NCI-H2081 (cell line): ENCODE data around the gene RAPGEF4.

Experiments used
- DNase-seq, 2 experiments: peaks; one replicate each; lab custom pipeline; 2025; lab: John Stamatoyannopoulos, UW

The RAPGEF4 gene

DNA sequence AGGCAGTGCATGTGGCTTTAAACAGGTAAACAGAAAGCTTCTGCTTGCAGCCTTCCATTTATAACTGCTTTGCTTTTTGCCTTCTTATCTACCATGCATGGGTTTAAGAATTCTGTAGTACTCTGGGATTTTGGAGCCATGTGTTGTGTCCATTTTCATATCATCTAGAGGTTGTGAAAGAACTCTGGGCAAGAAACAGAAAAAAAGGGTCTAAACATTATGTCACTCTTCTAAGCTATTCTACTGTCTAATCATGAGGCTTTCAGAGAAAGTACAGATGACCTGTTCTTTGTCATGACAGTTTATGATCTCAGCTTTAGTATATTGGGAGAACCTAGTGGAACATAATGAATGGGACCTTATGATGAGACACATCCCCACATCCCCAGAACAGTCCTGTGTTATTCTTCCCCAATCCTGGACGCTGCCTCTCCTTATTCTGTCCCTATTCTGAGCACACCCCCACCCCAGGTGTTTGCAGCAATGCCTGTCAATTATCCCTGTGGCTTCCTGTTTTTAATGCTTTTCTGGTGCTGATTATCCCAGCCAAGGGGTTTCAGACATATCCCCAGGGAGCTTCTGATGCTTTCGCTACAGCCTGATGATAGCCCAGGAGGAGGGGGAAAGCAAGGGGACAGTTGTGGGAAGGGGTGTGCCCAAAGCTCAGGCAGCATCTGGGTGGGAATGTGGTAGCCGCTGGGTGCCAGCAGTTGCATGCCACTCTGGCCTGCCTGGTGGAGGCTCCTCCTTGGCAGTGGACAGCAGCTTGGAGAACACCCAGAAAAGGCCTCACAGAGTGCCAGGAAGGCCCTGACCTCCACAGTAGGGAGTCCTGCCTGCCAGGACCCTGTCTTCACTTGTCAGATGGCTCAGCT, 170.5 kb downstream of the RAPGEF4 start:
- peak; percentile 14 to 62 for DNase-seq

DNA sequence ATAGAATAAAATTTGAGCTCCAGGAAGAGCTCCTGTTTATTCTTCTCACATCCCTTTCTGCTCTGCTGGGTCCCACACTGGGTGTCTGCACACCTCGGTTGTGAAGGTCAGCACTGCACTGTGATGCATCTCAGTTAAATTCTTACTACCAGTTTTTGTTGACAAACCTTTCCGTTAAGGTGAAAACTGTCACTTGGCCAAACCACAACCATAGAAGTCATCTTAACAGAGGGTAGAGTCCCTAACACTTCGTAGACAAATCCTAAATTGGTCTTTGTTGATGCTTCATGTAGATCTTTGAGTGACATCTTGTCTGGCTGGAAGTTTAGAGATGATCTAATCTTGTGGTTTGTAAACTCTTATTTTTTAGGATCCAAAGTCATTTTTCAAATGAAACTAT, 172.6 kb downstream of the RAPGEF4 start:
- DNase-seq = no peak

DNA sequence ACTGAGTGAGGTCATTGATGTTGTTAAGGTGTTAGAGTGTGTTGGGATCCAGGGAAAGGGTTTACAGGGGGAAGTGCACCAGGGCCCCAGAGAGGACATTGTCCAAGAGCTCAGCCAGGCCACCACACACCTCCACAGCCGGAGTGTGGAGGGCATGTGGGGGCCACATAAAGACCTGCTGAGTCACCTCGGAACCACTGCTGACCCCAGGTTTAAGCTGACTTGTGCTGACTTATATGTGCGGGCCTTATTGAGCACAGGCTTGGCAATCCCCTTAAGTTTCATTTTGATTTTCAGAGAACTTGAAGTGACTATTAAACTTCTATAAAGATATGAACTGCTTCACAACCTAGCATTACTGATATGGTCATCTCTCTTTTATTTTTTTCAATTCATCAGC, 173.8 kb downstream of the RAPGEF4 start:
- DNase-seq = no peak

DNA sequence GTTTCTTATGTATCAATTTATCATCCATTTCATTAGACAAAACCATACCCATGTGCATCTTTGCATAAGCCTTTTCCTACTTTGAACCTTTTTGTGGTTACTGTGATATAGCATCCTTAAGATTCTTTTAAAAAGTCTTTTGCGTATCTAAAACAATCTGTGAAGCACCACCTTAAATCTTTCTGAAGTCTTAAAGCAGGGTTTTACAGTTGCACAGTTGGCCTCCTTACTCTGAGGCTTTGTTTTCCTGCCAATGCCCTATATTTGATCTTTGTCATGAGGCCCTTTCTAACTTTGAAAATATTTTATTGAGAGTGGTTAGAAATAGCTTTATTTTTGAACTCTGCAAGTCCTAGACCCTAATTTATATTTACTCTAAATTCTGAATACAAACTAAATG, 176.6 kb downstream of the RAPGEF4 start:
- DNase-seq = no peak

DNA sequence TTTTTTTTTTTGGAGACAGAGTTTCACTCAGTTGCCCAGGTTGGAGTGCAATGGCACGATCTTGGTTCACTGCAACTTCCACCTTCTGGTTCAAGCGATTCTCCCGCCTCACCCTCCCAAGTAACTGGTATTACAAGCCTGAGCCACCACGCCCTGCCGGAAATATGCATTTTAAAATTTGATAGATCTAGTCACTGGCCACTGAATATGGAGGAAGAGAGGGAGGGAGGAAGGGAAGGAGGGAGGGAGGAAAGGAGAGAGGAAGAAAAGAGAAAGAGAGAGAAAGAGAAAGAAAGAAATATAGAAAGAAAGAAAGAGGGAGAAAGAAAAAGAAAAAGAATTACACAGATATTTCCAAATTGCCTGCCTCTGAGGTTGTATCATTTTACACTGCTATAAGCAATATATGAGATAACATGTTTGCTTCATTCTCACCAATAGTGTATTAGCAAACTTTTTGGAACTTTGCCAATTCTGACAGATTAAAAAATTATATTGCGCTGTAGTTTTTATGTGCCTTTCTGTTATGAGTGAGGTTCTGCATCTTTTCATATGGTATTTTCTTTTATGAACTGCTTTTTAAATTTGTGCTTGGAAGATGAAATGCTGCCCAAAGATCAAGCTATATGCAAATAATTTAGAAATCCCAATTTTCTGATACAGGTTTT, 178.8 kb downstream of the RAPGEF4 start:
- no peak for DNase-seq

DNA sequence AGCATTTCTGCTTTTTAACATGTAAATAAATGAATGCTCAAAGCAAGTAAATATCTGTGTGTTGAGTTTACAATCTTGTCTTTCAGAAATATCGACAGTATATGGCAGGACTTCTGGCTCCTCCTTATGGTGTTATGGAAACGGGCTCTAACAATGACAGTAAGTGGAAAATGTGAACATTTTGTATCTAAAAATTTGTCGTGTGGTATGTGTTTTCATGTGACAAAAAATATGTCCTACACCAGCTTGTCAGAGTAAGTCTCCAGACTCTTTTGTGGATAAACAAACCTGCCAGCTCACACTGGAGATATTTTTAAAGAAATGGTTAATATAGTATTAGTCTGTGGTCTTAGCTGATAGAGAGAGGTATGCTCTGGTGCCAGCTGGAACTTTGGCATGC, 182.1 kb downstream of the RAPGEF4 start:
- DNase-seq = no peak

DNA sequence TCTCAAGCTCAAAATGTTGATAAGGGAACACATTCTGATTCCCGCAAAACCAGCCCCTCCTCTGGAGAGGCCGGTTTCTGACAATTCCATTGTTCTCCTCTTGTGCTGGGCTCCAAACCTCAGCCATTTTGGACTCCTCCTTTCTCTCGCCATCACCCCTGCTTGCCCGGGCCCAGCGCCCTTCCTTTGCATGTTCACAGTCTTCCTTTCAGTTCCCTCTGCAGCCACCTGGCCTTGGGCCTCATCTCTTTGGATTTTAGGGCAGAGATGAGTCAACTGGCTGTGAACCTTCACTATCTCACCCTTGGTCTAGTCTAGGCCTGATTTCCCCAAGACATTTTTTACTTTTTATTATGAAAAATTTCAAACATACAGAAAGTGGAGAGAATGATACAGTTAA, 184.1 kb downstream of the RAPGEF4 start:
- DNase-seq = no peak

DNA sequence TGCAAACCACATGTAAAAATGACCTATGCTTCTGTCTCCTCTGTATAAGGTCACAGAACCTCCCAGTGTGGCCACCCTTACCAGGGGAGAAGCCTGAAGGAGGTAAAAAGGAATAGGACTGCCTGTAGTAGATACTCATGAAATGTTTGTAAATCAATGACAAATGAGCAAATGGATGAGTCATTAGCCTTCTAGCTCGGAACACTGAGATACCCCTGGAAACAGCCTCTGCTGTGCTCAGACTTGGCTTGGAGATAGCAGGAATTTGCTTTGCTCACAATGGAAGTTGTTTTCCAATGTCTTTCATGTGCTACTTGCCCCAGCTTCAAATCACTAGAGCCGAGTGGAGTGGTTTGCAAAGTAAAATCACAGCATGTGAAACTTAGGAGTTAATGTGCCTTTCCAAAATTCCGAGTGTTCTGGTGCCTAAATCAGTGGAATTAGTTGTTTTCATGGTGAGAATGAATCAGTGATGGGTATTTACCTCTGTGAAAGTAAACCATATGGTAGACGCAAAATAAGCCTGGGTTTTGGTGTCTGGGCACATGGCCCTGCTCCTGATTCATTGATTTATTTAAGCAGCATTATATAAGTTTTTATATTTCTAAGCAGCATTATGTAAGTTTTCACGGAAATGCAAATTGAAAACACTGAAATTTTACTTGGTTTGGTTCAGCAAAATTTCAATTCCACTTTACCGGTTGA, 186.0 kb downstream of the RAPGEF4 start:
- DNase-seq = no peak

DNA sequence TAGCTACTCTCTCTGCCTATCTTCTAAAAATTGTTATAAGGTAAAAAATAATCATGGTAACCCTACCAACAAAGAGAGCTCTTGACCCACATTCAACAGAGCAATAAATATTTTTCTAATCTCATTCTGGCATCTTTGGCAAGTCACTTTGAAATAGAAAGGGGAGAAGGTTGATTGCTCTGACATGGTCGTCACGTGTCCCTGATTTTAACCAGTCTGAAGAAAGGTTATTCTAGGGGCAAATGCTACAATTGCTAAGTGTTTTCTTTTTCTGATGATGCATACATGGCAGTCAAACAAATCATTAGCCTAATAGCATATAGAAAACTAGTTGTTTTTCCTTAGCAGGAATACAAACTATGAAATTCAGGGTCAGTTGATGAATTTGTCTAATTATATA, 186.7 kb downstream of the RAPGEF4 start:
- no peak for DNase-seq

DNA sequence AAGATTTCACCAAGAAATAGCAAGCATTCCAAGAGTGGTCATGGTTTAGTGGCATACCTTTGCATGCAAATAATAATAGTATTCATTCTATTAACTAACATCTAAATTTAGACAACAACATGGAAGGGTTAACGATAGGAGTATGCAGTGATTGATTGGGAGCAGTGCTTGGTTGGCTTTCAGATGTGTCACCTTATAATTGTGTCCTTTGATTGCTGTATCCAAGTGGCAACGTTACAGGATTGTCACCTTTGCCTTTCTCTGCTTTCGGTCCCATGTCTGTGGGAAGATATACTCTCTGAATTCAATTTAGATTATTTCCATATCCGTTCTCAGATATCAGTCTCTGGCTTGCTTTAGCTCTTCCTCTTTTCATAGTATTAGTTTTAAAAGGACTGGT, 187.2 kb downstream of the RAPGEF4 start:
- DNase-seq = no peak

DNA sequence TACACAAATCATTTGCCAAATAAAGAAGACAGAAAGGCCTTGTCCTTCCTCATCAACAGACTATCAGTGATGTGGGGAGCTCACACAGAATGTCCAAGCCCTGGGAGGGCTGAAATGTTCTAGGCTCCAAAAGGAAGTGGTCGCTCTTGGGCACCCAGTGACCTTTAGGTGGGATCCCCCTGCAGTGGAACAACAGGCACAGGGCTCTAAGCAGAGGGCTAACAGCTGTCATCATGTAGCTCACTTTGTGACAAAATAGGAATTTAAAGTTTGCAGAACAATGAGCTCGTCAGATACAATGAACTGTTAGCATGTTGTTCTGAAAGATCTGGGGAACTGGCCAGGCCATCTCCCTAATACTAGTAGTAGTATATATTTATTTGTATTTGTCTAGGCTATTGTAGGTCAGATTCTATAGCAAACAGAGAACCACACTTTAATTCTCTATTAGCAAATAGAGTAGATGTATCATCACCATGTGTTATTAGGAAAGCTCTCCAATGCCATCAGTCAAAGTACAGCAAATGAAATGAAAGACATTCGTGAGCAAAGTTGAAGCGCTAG, 188.5 kb downstream of the RAPGEF4 start:
- DNase-seq = no peak

DNA sequence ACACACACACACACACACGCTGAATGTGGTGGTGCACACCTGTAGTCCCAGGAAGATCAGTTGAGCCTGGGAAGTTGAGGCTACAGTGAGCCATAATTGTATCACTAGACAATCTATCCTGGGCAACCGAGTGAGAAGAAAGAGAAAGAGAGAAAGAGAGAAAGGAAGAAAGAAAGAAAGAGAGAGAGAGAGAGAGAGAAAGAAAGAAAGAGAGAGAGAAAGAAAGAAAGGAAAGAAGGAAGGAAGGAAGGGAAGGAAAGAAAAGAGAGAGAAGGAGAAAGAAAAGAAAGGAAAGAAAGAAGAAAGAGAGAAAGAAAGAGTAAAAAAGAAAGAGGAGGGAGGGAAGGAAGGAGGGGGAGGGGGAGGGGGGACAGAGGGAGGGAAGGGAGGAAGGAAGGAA, 190.0 kb downstream of the RAPGEF4 start:
- no peak for DNase-seq

DNA sequence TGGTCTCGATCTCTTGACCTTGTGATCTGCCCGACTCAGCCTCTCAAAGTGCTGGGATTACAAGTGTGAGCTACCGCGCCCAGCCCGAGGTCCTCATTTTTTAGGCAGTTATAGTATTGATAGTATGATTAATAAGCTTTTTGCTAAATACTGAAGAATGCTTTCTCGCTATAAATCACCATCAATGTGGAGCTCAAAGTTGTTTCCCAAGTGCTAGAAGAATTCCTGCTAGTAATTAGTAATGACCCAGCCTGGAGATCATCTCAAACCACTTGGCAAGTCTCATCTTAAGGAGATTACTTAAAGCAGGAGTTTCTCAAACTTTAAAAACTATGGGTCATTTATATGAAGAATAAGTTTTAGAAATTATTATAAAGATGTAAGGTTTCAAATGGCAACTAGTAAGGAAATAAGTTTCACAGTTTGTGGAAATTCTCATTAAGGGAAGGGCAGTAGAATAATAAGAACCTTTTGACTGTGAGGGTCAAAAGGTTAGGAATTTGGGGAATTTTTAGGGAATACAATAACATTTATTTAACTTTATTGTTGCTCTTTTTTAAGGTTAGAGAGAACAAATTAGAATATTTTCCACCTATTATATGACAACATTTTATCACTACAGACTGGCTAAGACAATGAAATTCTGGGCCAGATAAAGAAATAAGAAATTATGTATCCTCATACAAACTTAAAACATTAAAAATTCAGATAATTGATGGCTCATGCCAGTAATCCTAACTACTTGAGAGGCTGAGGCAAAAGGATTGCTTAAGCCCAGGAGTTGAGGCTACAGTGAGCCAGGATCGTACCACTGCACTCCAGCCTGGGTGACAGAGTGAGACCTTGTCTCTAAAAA, 191.4 kb downstream of the RAPGEF4 start:
- no peak for DNase-seq

DNA sequence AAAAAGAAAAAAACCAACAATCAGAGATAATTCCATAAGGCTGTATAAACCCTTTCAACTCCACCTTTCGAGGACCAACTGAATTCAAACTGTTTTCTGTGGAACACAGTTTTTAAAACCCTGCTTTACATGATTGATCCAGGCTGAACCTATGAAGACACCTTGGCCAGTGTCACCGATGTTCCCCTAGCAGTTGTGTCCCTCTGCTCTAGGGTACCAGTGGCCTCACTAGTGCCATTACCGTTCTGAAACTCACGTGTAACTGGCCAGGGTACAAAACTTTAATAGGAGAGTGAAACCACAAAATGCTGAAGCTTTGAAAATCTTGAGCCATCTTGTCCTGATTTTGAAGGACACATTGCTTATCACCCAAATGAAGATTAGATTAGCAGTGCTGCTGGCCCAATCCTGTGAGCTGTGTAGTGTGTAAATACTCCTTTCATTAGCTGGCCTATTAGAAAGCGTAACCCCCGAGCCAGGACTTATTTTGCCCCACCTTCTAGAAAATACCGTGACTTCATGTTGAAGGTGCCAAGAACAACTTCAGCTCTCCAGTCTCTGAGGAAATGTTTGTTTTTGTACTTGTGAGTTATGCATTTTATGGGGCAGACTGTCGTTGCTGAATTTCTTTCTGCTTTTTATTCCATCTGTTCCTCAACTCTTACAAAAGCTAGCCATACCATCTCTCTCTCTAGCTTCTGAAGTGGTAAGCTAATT, 192.2 kb downstream of the RAPGEF4 start:
- no peak for DNase-seq

DNA sequence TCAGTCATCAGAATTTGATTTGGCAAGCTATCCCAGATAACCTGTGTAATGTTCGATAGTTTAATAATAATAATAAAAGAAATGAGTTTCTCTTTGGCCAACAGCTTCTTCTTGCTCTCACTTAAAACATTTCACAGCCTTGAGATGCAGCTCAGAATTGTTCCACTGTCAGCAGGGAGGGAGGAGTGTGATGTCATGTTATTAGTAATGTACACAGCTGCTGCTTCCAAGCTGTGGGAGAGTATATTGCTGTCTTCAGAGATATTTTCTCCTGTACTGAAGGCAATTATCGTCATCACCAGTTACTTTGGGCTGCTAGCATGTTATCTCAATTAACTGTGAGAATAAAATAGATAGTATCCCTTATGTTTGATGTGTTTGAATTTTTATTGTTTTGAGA, 193.1 kb downstream of the RAPGEF4 start:
- peak in 1 of 2 experiments; percentile 20 for DNase-seq

DNA sequence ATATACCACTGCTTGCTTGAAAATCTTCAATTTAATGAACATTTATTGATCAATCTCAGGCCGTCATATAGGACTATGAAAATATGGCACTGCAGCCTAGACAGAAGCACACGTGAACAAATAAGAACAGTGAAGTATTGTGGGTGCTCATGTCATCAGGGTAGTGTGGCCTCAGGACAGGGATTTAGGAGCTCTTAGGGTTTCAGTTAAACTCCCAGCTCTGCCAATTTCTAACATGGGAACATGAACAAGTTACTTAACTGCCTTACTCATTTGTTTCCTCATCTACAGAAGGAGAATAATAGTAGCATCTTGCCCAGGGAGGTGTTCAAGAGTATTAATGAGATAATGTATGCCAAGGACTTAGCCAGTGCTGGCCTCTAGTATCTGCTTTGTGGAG, 194.0 kb downstream of the RAPGEF4 start:
- no peak for DNase-seq

DNA sequence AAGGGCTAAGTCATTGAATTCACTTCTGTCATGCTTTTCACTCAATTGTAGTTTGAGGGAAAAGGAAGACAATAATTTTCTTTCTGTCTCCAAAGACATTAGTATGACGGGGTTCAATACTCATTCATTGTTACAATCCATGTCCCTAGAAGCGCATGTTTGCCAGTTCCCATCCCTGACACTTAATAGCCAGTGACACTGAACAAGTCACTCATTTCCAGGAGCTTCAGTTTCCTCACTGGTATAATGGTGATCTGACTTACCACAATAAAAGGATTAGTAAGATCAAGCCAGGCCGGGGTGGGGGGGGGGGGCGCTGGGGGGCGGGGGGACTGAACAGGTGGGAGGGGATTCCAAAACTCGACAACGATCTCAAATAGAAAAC, 195.2 kb downstream of the RAPGEF4 start:
- DNase-seq = no peak

DNA sequence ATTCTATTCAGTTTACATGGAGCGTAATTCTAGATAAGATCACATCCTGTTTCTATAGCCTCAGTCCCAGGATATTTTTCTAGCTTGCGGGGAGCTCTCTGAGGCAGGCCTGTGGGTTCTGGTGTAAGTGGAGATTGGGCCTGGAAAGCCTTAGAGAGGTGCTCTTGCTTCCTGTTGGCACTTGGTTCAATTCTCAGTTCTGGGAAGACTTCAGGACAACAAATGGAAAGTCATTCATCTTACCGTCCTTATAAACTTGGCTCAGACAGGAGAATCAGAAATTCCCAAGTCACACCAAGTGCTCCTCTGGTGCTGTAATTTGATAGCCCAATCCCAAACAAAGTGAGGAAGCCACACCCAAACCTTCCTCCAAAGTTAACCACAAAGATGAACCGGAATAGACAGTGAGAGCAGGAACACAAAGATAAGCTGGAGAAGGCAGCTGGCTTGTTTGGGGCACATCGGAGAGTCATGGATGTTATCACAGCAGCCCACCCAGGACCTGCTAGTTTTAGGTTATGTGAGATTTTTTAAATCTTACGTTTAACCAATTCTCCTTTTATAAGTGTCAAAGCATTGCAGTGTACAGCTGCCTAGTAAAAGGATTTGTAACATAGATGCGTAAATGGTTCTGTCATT, 195.7 kb downstream of the RAPGEF4 start:
- no peak for DNase-seq

DNA sequence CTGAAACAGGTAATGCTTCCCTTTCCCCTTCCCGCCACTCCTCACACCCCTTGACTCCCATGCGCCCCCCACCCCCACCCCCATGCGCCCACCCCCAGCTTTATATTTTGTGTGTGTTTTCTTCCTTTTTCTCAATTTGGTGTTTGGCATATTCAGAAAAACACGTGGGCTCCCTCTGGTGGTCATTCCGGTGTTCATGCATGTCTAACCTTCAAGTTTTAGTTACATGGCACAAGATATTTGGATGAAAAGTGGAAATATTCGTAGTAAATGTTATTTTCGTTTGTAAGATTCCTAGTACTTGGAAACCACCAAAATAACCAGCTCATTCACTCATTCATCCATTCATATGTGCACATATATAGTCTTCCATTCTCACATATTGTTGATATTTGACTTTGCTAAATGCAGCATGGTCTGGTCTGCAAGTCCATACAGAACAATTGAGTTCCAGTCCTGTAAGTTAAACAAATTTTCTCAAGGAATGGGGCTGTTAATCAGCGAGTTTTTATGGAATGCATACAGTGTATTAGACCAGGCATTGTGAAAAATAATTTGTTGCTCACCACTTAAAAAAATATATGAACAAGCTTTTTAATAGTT, 196.4 kb downstream of the RAPGEF4 start:
- DNase-seq = peak; percentile 61 to 67
